ENCODE results near the gene NRXN3. TPM values are rescaled to one million over a fixed set of nuclear protein-coding genes. Genes with fewer than 3 reads are reported as not detected.

Gene NRXN3
- total RNA-seq, 1 experiment from 2014 or later: 0.59 TPM

DNA sequence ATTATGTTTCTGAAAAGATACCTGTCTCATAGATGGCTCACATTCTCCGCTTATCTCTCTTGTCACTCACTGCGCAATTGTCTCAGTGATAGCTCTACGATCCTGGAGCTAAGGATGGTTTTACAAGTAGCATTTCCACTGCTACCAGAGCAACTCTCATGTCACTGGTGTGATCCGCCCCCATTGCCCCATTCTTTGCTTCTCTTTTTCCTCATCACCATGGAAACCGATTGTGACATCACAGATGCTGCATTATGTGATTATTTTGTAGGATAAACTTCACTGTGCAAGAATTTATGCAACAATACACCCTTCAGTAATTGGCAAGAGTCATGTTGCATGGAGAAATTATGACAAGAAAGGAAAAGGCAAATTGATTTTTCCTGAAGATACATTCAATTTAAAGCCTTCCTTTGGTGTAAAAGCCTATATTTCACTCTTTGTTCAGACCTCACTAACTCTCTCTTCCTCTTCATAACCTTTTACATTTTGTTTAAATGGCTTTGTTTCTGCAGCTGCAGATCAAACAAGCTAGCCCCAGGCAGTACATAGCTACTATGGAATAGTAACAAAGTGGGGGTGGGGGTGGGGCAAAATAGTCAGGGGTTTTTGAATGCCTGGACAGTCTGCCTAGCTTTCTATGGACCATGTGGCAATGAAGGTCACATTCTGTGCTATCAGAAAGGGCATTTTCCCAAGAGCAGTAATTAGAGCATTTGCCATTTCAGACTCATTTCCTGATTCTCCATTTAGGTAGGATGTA is 539.8 kb downstream of the NRXN3 start:
- DNase-seq (ENCODE audit: low spot score): no peak

DNA sequence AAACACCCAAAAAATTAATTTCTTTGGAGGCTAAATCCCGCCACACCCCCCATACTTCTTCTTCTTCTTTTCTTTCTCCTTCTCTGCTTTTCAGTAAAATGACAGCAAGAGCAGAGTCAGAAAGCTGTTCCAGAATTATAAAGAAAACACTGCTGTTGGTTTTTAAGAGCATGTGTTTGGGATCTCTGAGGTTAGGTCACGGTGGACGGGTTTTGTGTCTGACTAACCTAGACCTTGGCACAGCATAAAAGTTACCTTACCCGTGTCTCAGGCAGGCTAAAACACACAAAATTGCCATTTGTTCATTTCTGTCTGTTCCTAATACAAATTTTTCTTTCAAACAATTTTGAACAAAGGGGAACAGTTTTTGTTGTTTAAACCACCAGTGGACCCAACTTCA is 540.8 kb downstream of the NRXN3 start:
- DNase-seq (ENCODE audit: low spot score): no peak

GRCh38 chr14:78713716-78714115 is 543.5 kb downstream of the NRXN3 start:
- DNase-seq (ENCODE audit: low spot score): no peak

DNA sequence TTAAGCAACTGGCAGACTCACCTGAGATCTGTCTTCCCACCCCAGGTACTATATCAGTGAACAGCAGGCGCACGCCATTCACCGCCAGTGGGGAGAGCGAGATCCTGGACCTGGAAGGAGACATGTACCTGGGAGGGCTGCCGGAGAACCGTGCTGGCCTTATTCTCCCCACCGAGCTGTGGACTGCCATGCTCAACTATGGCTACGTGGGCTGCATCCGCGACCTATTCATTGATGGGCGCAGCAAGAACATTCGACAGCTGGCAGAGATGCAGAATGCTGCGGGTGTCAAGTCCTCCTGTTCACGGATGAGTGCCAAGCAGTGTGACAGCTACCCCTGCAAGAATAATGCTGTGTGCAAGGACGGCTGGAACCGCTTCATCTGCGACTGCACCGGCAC is 544.5 kb downstream of the NRXN3 start:
- no peak for DNase-seq (ENCODE audit: low spot score)

DNA sequence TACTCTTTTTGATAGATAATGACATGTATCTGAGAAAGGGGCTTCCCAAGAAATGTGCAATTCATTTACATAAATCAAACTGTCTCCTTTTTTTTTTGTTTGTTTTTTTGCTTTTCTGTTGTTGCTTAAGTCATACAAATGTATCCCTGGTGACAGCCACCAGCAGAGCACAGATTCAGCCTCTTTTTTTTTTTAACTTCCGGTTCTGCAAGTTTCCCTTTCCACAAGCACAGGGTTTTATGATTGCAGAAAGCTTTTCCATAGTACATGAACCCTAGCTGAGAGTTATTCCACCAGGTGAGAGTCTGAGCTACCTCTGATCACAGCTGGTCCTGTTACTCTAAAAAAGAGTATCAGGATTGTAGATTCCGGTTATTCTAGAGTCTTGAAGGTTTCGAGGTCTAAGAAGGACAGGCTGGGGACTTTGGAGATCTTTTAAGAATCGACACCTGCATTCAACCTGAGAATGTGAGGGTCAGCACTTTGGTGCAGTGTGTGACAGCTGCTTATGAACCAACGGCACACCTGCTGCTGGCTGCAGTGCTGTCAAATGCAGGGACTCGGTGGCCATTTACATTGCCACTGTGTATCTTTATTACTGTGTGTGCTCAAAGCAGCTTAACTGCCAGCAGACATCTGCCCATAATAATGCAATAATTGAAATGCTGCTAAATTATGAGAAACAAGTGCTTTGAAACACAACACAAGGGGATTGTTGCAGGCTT is 551.7 kb downstream of the NRXN3 start:
- DNase-seq (ENCODE audit: low spot score): no peak

DNA sequence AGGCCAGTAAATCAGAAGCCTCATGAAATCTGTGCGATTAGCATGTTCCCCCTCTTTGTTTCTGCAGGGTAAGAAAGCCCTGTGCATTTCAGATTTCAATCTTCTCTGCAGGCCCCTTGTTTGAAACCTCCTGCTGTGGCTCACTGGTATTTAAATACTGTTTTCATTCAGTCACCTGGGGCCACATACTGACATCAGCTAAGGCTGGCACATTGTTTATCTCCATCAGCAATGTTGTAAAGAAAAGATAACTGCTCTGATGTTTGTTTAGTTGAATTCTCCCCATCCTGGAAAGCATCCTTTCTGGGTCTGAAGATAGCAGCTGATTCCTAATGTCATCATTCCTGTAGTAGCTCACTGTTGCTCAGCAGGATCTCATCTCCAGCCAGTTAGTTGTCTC is 554.9 kb downstream of the NRXN3 start:
- DNase-seq (ENCODE audit: low spot score): no peak

DNA sequence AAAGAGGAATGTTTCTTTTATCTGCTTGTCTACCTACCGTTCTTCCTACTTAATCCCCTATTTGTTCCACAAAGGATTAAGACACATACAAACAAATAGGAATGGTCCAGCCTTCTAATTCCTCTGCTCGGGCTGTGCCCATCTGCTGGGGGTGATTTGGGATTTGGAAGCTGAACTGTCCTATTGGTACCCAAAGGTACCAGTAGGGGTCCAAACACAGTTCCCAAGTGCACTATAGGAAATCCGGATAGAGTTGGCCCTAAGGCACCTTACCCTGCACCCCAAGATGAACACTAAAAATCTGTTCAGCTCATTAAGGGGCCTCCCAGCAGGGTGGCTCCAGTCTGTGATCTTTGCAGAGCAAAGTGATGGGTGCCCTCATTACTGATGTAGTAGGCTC is 566.9 kb downstream of the NRXN3 start:
- no peak for DNase-seq (ENCODE audit: low spot score)

DNA sequence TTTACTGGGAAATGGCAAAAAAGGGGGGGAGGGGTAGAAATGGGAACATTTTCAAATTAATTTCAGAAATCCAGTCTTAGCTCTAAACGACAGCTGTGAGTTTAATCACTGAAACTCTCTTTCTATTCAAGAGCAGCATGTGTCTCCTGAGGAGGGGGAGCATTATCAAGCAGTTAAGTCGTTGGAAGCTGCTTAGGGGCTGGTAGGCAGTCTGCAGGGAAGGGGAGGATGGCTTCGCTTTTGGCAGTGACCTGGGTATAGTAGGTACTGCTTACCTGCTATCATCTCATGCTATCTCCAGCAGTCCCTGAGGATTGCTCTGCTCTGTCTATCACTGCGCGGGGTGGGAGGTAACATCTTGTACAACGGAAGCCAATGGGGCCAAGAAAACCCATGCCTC is 567.4 kb downstream of the NRXN3 start:
- DNase-seq (ENCODE audit: low spot score): no peak

DNA sequence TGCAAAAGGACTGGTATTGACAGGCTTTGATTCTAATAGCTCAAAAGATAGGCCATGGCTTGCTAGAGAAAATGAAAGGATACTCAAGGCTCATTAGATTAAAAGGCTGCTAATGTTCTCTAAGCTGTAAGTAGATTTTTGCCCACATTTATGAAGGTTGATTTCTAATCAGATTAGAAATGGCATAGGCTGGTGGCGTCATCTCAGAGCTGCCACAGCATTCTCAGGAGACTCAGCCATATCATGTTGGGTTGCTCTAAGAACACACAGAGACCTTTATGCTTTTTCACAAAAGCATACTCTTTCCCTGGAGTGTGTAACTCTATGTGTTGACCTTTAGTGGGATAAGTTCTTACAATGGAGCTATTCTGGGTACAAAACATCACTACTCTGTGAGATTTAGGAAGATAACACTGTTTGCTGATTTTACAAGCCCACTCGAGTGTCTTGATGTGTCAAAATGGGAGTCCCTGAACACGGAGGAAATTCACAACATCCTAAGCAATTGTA is 576.0 kb downstream of the NRXN3 start:
- DNase-seq (ENCODE audit: low spot score): no peak

GRCh38 chr14:78747813-78748212 is 577.6 kb downstream of the NRXN3 start:
- no peak for DNase-seq (ENCODE audit: low spot score)

GRCh38 chr14:78752518-78753188 is 582.5 kb downstream of the NRXN3 start:
- peak; percentile 8 for DNase-seq (ENCODE audit: low spot score)

DNA sequence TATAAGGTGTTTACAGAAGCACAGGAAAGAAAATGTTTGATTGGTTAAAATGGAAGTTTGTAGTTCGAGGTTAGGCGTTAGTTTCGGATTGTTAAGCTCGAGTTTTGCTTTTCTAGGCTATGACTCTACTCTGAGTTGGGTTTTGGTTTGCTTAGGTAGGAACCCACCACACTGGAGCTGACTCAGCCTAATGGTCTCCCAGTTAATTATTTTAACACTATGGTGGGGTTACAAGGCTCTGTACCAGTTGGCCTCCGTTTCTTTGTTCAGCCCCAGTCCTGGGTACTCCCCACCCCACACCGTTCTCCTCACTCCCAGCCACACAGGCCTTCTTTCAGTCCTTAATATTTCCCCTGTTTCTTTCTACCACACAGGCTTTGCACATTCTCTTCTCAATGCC is 583.9 kb downstream of the NRXN3 start:
- DNase-seq (ENCODE audit: low spot score): no peak

DNA sequence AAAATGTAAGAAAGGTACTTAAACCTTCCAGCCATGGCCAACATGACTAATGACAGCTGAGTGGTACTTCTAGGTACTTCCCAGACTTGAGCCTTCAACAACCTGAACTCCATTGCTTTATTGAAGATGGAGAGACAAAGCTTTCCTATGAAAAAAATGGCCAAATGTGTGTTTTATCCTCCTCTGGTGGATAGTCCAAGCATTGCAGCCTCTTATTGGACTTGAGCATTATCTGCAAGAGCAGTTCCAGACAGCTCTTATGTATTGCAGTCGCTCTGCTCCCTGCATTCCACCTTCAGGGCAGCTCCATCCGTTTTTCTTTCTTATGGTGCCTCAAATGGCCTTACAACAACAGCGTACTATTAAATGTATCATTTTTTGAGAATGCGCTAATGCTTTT is 588.2 kb downstream of the NRXN3 start:
- peak; percentile 34 for DNase-seq (ENCODE audit: low spot score)

DNA sequence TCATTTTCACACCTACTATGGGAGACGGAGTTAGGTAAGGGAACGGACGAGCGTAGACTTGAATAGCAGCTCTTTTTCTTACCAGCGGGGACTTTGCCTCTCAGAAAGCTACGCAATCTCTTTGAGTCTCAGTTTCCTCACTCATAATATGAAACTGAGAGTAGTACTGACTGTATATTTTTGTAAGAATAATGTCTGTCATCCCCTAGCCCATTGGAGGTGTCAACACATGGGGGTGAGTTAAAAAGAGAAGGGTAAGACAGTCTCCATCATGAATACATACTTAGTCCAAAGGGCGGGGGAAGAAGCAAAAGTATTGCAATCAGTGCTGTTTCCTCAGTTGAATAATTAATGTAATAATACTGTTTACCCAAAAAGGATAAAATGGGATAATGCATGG is 592.2 kb downstream of the NRXN3 start:
- DNase-seq (ENCODE audit: low spot score): no peak

- no peak for DNase-seq (ENCODE audit: low spot score)
Measured at GRCh38 chr14:78763746-78764145, 593.6 kb downstream of the NRXN3 start.

DNA sequence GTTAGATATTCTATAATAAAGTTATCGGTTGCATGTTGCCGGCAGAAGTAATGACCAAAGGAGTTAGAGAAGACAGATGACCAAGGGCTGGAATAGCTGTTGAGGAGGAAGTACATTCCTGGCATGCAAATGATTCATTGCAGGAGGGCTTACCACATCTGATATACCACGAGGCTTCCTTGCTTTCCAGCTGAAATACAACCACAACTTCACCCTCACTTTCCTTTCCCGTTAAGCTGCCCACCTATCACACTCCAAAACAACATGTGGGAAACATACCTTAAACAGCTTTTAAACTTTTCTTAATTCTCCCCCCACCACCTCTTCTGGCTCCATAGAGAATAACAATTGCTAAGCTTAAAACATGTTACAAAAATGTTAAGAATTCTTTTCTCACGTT is 594.1 kb downstream of the NRXN3 start:
- DNase-seq (ENCODE audit: low spot score): peak; percentile 56

- DNase-seq (ENCODE audit: low spot score): peak; percentile 13
Measured at GRCh38 chr14:78764645-78765044, 594.5 kb downstream of the NRXN3 start.

DNA sequence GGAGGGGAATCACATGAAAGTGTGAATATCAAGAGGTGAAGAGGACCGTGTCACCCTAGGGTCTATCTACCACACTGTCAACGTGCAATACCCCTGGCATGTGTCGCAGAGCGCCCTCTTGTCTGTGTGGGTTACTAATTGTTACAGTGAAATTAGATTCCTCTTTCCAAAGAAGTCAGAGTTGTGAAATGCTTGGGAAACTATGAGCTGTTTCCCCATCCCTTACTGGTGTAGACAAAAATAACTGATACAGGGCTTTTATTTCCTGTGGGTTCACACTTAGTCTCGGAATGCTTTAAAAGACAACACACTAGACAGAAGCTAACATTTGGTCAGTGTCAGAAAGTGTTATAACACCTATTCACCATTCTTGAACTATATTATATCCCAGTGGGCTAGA is 597.3 kb downstream of the NRXN3 start:
- DNase-seq (ENCODE audit: low spot score): no peak

- no peak for DNase-seq (ENCODE audit: low spot score)
Measured at GRCh38 chr14:78782551-78782950, 612.4 kb downstream of the NRXN3 start.

- DNase-seq (ENCODE audit: low spot score): no peak
Measured at GRCh38 chr14:78785265-78785664, 615.1 kb downstream of the NRXN3 start.

- DNase-seq (ENCODE audit: low spot score): no peak
Measured at GRCh38 chr14:78788467-78789360, 618.5 kb downstream of the NRXN3 start.

DNA sequence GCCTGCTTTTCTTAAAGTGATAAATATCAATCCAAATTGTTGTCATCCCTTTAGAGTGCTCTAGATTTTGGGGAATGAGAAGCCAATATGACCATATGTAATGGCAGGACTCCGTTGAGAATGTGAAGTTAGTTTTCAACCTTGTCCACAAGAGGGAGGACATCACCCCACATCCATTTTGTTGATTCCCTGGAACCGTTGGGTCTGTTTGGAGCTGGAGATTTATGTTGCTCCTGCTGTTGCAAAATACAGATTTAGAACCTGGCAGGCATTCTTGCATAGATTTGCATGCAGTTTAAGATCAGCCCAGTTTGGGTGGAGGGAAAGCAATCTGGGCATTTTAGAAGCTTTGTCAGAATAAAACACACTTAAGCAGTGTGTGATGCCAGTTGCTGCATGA is 620.1 kb downstream of the NRXN3 start:
- DNase-seq (ENCODE audit: low spot score): no peak

Data from A172 (cell line).